Neural progenitor cell (in vitro differentiated cells): ENCODE data around the gene BAX. TPM values are rescaled to one million over a fixed set of nuclear protein-coding genes. Genes with fewer than 3 reads are reported as not detected.

Experiments used
- DNase-seq: peaks from one replicate; pipeline ENCODE4 v3.0.0-alpha.2; 2016; ENCODE audit warnings: low spot score
- H2AFZ ChIP-seq: fragments of 200-600 bp; sonication (generic); replicated peaks from 2 replicates; pipeline ENCODE4 v1.6.1; 2016; ENCODE audit warnings: antibody characterized with exemption
- H3F3A ChIP-seq: fragments of 200-600 bp; sonication (generic); 2 replicates; pipeline ENCODE4 v1.6.1; 2016; ENCODE audit warnings: antibody characterized with exemption, low read depth
- H3K27ac ChIP-seq: fragments of 200-600 bp; sonication (generic); 2 replicates; pipeline ENCODE4 v1.5.1; 2016; ENCODE audit warnings: mild to moderate bottlenecking
- H3K27me3 ChIP-seq: fragments of 200-600 bp; sonication (generic); 2 replicates; pipeline ENCODE4 v1.6.1; 2016; ENCODE audit warnings: mild to moderate bottlenecking, moderate library complexity
- H3K36me3 ChIP-seq: fragments of 200-600 bp; sonication (generic); 2 replicates; pipeline ENCODE4 v1.5.1; 2016
- H3K4me1 ChIP-seq: fragments of 200-600 bp; sonication (generic); 2 replicates; pipeline ENCODE4 v1.6.1; 2016; ENCODE audit warnings: mixed run types
- H3K4me2 ChIP-seq: fragments of 200-600 bp; sonication (generic); 2 replicates; pipeline ENCODE4 v1.6.1; 2016
- H3K4me3 ChIP-seq: fragments of 200-600 bp; sonication (generic); 2 replicates; pipeline ENCODE4 v1.5.1; 2016
- H3K79me2 ChIP-seq: fragments of 200-600 bp; sonication (generic); 2 replicates; pipeline ENCODE4 v1.6.1; 2016; ENCODE audit warnings: low read depth
- H3K9ac ChIP-seq: fragments of 200-600 bp; sonication (generic); 2 replicates; pipeline ENCODE4 v1.6.1; 2016
- H3K9me3 ChIP-seq: fragments of 200-600 bp; sonication (generic); 2 replicates; pipeline ENCODE4 v1.5.1; 2016; ENCODE audit warnings: low read depth
- H4K20me1 ChIP-seq: fragments of 200-600 bp; sonication (generic); 2 replicates; pipeline ENCODE4 v1.6.1; 2016; ENCODE audit warnings: low read depth
- H3K27ac Mint-ChIP-seq: 3 replicates; pipeline ENCODE4 v1.8.0; 2021; ENCODE audit warnings: mixed read lengths
- H3K27me3 Mint-ChIP-seq: 2 replicates; pipeline ENCODE4 v1.8.0; 2022; ENCODE audit warnings: low read depth, mild to moderate bottlenecking, inconsistent platforms, moderate library complexity, mixed read lengths; ENCODE audit not compliant: insufficient read depth
- H3K36me3 Mint-ChIP-seq: 3 replicates; pipeline ENCODE4 v1.8.0; 2021; ENCODE audit warnings: mixed read lengths
- H3K4me1 Mint-ChIP-seq: 3 replicates; pipeline ENCODE4 v1.8.0; 2021; ENCODE audit warnings: mixed read lengths
- H3K4me3 Mint-ChIP-seq: 3 replicates; pipeline ENCODE4 v1.8.0; 2021; ENCODE audit warnings: mild to moderate bottlenecking, moderate library complexity, mixed read lengths
- H3K9me3 Mint-ChIP-seq: 3 replicates; pipeline ENCODE4 v1.8.0; 2020; ENCODE audit warnings: mixed read lengths
- CTCF ChIP-seq: fragments of 200-600 bp; sonication (generic); IDR thresholded peaks from 2 replicates; pipeline ENCODE4 v1.5.1; 2017; ENCODE audit warnings: antibody characterized with exemption, mild to moderate bottlenecking
- EZH2 ChIP-seq: fragments of 200-600 bp; sonication (generic); IDR thresholded peaks from 2 replicates; pipeline ENCODE4 v1.6.1; 2017; ENCODE audit warnings: antibody characterized with exemption, mild to moderate bottlenecking, moderate library complexity
- EZH2phosphoT487 ChIP-seq: fragments of 200-600 bp; sonication (generic); IDR thresholded peaks from 2 replicates; pipeline ENCODE4 v1.6.1; 2017; ENCODE audit warnings: antibody characterized with exemption
- total RNA-seq: library from RNA; depleted of rRNA; stranded (reverse); fragments of >200 nt; gene quantifications from 2 replicates; pipeline ENCODE4 v1.2.3, GENCODE V29; 2015; ENCODE audit warnings: low replicate concordance

The BAX gene
- total RNA-seq, 1 donor from 2014 or later: 35.8 TPM

GRCh38 chr19:48950159-48950558 lies 4.5 kb upstream of the BAX start:
- no peaks in the 10 kb centered on the region for H4K20me1 ChIP-seq
- TF ChIP-seq CTCF (no peak), EZH2 (no peak), EZH2phosphoT487 (no peak)
- DNase-seq: no peak
- no peaks in the 10 kb centered on the region for H3K27me3 ChIP-seq
- peaks cover 7% of the 10 kb centered on the region for H3K27me3 Mint-ChIP-seq
- no peaks in the 10 kb centered on the region for H3K9me3 ChIP-seq
- no peaks in the 10 kb centered on the region for H3K36me3 Mint-ChIP-seq
- no peaks in the 10 kb centered on the region for H3K36me3 ChIP-seq
- no peaks in the 10 kb centered on the region for H3K4me1 ChIP-seq
- H3K9me3 Mint-ChIP-seq: peaks cover 4% of the 10 kb centered on the region
- H3K9ac ChIP-seq: no peak overlapping the region
- H3F3A ChIP-seq: peaks cover 6% of the 10 kb centered on the region
- no peak overlapping the region for H3K27ac ChIP-seq
- H3K4me1 Mint-ChIP-seq: peaks cover 3% of the 10 kb centered on the region
- H3K79me2 ChIP-seq: peaks cover 3% of the 10 kb centered on the region
- H3K27ac Mint-ChIP-seq: no peak overlapping the region
- no peak overlapping the region for H3K4me3 ChIP-seq
- no peak overlapping the region for H3K4me3 Mint-ChIP-seq
- no peak overlapping the region for H2AFZ ChIP-seq
- no peak overlapping the region for H3K4me2 ChIP-seq

- no peaks in the 10 kb centered on the region for H3K27me3 ChIP-seq
- Mint-ChIP-seq H3K36me3 (no peaks in the 10 kb centered on the region), H3K4me3 (no peak overlapping the region), H3K27me3 (peaks cover 8% of the 10 kb centered on the region), H3K9me3 (peaks cover 4% of the 10 kb centered on the region), H3K4me1 (peaks cover 8% of the 10 kb centered on the region), H3K27ac (no peak overlapping the region)
- H3K9ac ChIP-seq: no peak overlapping the region
- no peak for DNase-seq
- no peak overlapping the region for H3K4me2 ChIP-seq
- no peaks in the 10 kb centered on the region for H4K20me1 ChIP-seq
- no peaks in the 10 kb centered on the region for H3K36me3 ChIP-seq
- peaks cover 12% of the 10 kb centered on the region for H3K79me2 ChIP-seq
- H3K4me1 ChIP-seq: peaks cover 7% of the 10 kb centered on the region
- H3K4me3 ChIP-seq: no peak overlapping the region
- TF ChIP-seq EZH2: no peak
- no peak for TF ChIP-seq CTCF
- no peak for TF ChIP-seq EZH2phosphoT487
- H2AFZ ChIP-seq: no peak overlapping the region
- H3K9me3 ChIP-seq: no peaks in the 10 kb centered on the region
- no peak overlapping the region for H3K27ac ChIP-seq
- peaks cover 6% of the 10 kb centered on the region for H3F3A ChIP-seq
These were observed 3.7 kb upstream of the BAX start for GRCh38 chr19:48950830-48951519.

- Mint-ChIP-seq H3K27me3 (peaks cover 5% of the 10 kb centered on the region), H3K4me1 (peaks cover 10% of the 10 kb centered on the region), H3K27ac (no peak overlapping the region)
These were observed 1.5 kb upstream of the BAX start for GRCh38 chr19:48953141-48953540.

More at GRCh38 chr19:48953141-48953540, 1.5 kb upstream of the BAX start:
- Histone ChIP-seq H3K4me3 (no peak overlapping the region), H3K4me1 (peaks cover 8% of the 10 kb centered on the region), H2AFZ (no peak overlapping the region), H3K9ac (no peak overlapping the region), H3K9me3 (no peaks in the 10 kb centered on the region), H3K4me2 (no peak overlapping the region), H3K27ac (no peak overlapping the region), H3K36me3 (peaks cover 3% of the 10 kb centered on the region), H4K20me1 (no peaks in the 10 kb centered on the region), H3K27me3 (no peaks in the 10 kb centered on the region), H3K79me2 (peaks cover 24% of the 10 kb centered on the region), H3F3A (peaks cover 6% of the 10 kb centered on the region)
- Mint-ChIP-seq H3K9me3 (peaks cover 2% of the 10 kb centered on the region), H3K4me3 (no peak overlapping the region), H3K36me3 (peaks cover 9% of the 10 kb centered on the region)
- TF ChIP-seq CTCF: no peak
- no peak for TF ChIP-seq EZH2phosphoT487
- TF ChIP-seq EZH2: no peak
- no peak for DNase-seq
